Measurements from ENCODE around the gene AKAP8L. TPM values are rescaled to one million over a fixed set of nuclear protein-coding genes. Genes with fewer than 3 reads are reported as not detected.

AKAP8L gene
- total and polyA plus RNA-seq, 2 experiments from 2014 or later = 21.5 to 38.3 TPM

- in situ Hi-C loops (cut with MboI) = no loop called here
- H2AFZ ChIP-seq = no peak overlapping the region
- no peak for DNase-seq
- H3K9me3 ChIP-seq (ENCODE audit: low read depth) = no peaks in the 10 kb centered on the region
- peaks cover 62% of the 10 kb centered on the region for H3K79me2 ChIP-seq (ENCODE audit: insufficient read depth)
- H3K27ac ChIP-seq = no peak overlapping the region
- H3K4me1 ChIP-seq (ENCODE audit: insufficient read depth) = peaks cover 13% of the 10 kb centered on the region
- TF ChIP-seq EZH2 (IDR thresholded peaks at IDR 0.05; ENCODE audit: insufficient read depth, poor library complexity, severe bottlenecking) (no peak), EZH2phosphoT487 (IDR thresholded peaks at IDR 0.05; ENCODE audit: insufficient read depth, low read depth) (no peak)
- no peaks in the 10 kb centered on the region for H4K20me1 ChIP-seq (ENCODE audit: insufficient read depth)
- H3K4me3 ChIP-seq = no peak overlapping the region
- H3K36me3 ChIP-seq (ENCODE audit: low read depth) = peaks cover 17% of the 10 kb centered on the region
- 85 to 92% methylated on average over 26 to 35 of the region's 35 CpGs for WGBS, 2 experiments (ENCODE audit: low coverage in 1 of 2, low lambda C conversion rate in 2 of 2, missing lambda C conversion rate in 2 of 2)
- H3K27me3 ChIP-seq (replicated peaks; ENCODE audit: insufficient read depth) = no peaks in the 10 kb centered on the region
- H3K4me2 ChIP-seq (ENCODE audit: unreplicated experiment) = no peak overlapping the region
- no peaks in the 10 kb centered on the region for H3F3A ChIP-seq (ENCODE audit: insufficient read depth)
- H3K9ac ChIP-seq = no peak overlapping the region
- H3K9me2 ChIP-seq (ENCODE audit: insufficient read depth) = no peaks in the 10 kb centered on the region
Measured at GRCh38 chr19:15427991-15428471, 9.2 kb upstream of the AKAP8L start.

DNA sequence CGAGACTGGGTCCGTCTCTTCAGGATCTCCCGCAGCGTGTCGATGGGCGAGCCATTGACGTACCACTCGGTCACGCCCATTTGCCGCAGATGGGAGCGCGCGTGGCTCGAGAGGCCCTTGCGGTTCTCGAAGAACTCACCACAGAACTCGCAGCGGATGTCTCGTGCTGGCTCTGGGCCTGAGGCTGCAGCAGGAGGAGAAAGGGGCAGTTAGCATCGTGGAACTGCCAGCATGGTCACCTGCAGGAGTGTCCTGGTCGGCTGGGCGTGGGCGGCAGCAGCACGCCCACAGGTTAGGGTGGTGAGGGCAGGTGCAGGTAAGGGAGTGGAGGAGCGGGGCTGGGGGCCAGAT is 8.5 kb upstream of the AKAP8L start:
- H3K4me2 ChIP-seq (ENCODE audit: unreplicated experiment) = no peak overlapping the region
- H3K4me3 ChIP-seq = no peak overlapping the region
- H3F3A ChIP-seq (ENCODE audit: insufficient read depth) = no peaks in the 10 kb centered on the region
- in situ Hi-C loops (cut with MboI) = no loop called here
- no peak overlapping the region for H3K27ac ChIP-seq
- no peak overlapping the region for H3K9ac ChIP-seq
- H3K4me1 ChIP-seq (ENCODE audit: insufficient read depth) = peaks cover 13% of the 10 kb centered on the region
- H3K79me2 ChIP-seq (ENCODE audit: insufficient read depth) = peaks cover 62% of the 10 kb centered on the region
- H3K36me3 ChIP-seq (ENCODE audit: low read depth) = peaks cover 22% of the 10 kb centered on the region
- H3K9me3 ChIP-seq (ENCODE audit: low read depth) = no peaks in the 10 kb centered on the region
- no peaks in the 10 kb centered on the region for H4K20me1 ChIP-seq (ENCODE audit: insufficient read depth)
- H2AFZ ChIP-seq = no peak overlapping the region
- no peak for DNase-seq
- WGBS, 2 experiments (ENCODE audit: low coverage in 1 of 2, low lambda C conversion rate in 2 of 2, missing lambda C conversion rate in 2 of 2) = 96 to 97% methylated on average over 25 of the region's 25 CpGs
- H3K9me2 ChIP-seq (ENCODE audit: insufficient read depth) = no peaks in the 10 kb centered on the region
- H3K27me3 ChIP-seq (replicated peaks; ENCODE audit: insufficient read depth) = no peaks in the 10 kb centered on the region
- TF ChIP-seq EZH2phosphoT487 (IDR thresholded peaks at IDR 0.05; ENCODE audit: insufficient read depth, low read depth) (no peak), EZH2 (IDR thresholded peaks at IDR 0.05; ENCODE audit: insufficient read depth, poor library complexity, severe bottlenecking) (no peak)

DNA sequence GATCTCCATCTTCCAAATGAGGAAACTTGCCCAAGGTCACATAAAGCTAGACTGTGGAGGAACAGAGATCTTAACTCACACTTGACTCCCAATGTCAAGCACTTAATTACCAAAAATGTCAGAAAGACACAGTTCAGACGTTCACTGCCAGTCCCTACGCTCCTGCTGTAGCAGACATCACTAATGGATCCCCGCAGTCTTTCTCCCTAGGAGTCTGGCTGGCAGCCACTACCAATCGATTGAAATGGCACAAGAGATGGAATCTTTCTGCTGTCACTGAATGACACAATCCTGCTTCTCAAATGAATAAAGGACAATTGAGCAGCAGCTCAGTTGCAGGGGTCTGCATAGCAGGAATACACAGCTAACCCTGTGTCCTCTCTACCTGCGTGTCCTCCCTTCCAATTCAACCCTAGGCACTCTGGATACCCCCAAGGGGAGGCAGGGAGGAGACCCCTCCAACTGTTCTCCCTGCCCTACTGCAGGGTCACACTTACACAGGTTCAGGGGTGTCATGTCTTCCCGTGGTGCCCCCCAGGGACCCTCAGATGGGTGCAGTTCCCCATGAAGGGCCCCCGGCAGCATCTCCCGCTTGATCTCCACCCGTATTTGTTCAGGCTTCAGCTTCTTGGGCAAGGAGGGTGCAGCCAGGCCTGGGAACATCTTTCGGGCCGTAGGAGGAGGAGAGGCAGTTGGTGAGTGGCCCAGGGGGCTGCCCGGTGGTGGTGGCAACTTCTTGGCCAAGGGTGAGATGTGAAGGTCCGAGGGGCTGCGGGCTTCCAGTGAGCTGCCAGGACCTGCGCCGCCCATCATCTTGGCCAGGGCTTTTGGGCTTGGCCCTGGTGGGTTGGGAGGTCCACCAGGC is 7.9 kb upstream of the AKAP8L start:
- no peak overlapping the region for H3K4me3 ChIP-seq
- H3K27me3 ChIP-seq (replicated peaks; ENCODE audit: insufficient read depth) = no peaks in the 10 kb centered on the region
- H3K36me3 ChIP-seq (ENCODE audit: low read depth) = peaks cover 22% of the 10 kb centered on the region
- H3K9ac ChIP-seq = no peak overlapping the region
- H3K79me2 ChIP-seq (ENCODE audit: insufficient read depth) = peaks cover 57% of the 10 kb centered on the region
- peaks cover 13% of the 10 kb centered on the region for H3K4me1 ChIP-seq (ENCODE audit: insufficient read depth)
- H3K9me2 ChIP-seq (ENCODE audit: insufficient read depth) = no peaks in the 10 kb centered on the region
- no peaks in the 10 kb centered on the region for H4K20me1 ChIP-seq (ENCODE audit: insufficient read depth)
- no peak overlapping the region for H3K4me2 ChIP-seq (ENCODE audit: unreplicated experiment)
- H3K9me3 ChIP-seq (ENCODE audit: low read depth) = no peaks in the 10 kb centered on the region
- H2AFZ ChIP-seq = no peak overlapping the region
- no peaks in the 10 kb centered on the region for H3F3A ChIP-seq (ENCODE audit: insufficient read depth)
- TF ChIP-seq EZH2 (IDR thresholded peaks at IDR 0.05; ENCODE audit: insufficient read depth, poor library complexity, severe bottlenecking) (no peak), EZH2phosphoT487 (IDR thresholded peaks at IDR 0.05; ENCODE audit: insufficient read depth, low read depth) (no peak)
- in situ Hi-C loops (cut with MboI) = no loop called here
- DNase-seq = no peak
- H3K27ac ChIP-seq = no peak overlapping the region
- WGBS, 2 experiments (ENCODE audit: low coverage in 1 of 2, low lambda C conversion rate in 2 of 2, missing lambda C conversion rate in 2 of 2) = 79 to 83% methylated on average over 16 of the region's 16 CpGs

DNA sequence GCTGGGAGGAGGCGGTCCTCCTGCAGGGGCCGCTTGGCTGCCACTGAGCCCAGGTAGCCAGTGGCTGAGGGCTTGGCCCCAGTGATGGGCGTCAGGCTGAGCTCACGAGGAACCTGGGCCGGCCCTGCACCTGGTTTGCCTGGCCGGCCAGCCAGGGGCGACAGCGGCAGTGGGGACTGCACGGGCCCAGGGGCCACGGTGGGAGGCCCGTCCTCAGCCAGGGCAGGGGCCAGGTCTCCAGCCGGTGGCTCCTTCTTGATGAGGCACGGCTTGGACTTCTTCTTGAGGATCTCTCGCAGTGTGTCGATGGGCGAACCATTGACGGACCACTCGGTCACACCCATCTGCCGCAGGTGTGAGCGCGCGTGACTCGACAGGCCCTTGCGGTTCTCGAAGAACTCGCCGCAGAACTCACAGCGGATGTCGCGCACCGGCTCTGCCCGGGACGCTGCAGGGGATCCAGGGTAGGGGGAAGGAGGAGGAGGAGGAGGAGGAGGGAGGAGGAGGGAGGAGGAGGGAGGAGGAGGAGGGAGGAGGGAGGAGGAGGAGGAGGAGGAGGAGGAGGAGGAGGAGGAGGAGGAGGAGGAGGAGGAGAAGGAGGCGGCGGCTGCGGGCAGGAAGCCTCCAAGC is 6.6 kb upstream of the AKAP8L start:
- H3K9me2 ChIP-seq (ENCODE audit: insufficient read depth) = no peaks in the 10 kb centered on the region
- no peak overlapping the region for H3K9ac ChIP-seq
- H3K4me1 ChIP-seq (ENCODE audit: insufficient read depth) = peaks cover under 1% of the 10 kb centered on the region; the same call in 1 of the 2 replicates
- H3F3A ChIP-seq (ENCODE audit: insufficient read depth) = peaks cover 9% of the 10 kb centered on the region; the same call in 1 of the 2 replicates
- no peaks in the 10 kb centered on the region for H3K9me3 ChIP-seq (ENCODE audit: low read depth)
- H3K36me3 ChIP-seq (ENCODE audit: low read depth) = peaks cover 22% of the 10 kb centered on the region
- no peak overlapping the region for H2AFZ ChIP-seq
- WGBS, 2 experiments (ENCODE audit: low coverage in 1 of 2, low lambda C conversion rate in 2 of 2, missing lambda C conversion rate in 2 of 2) = 94 to 96% methylated on average over 32 to 35 of the region's 36 CpGs
- no peak overlapping the region for H3K4me2 ChIP-seq (ENCODE audit: unreplicated experiment)
- H3K27me3 ChIP-seq (replicated peaks; ENCODE audit: insufficient read depth) = no peaks in the 10 kb centered on the region
- in situ Hi-C loops (cut with MboI) = no loop called here
- no peak overlapping the region for H3K4me3 ChIP-seq
- H4K20me1 ChIP-seq (ENCODE audit: insufficient read depth) = no peaks in the 10 kb centered on the region
- H3K27ac ChIP-seq = no peak overlapping the region
- no peak for TF ChIP-seq EZH2 (IDR thresholded peaks at IDR 0.05; ENCODE audit: insufficient read depth, poor library complexity, severe bottlenecking)
- peaks cover 44% of the 10 kb centered on the region for H3K79me2 ChIP-seq (ENCODE audit: insufficient read depth)
- DNase-seq = no peak
